ENCODE results near the gene CS.

DNA sequence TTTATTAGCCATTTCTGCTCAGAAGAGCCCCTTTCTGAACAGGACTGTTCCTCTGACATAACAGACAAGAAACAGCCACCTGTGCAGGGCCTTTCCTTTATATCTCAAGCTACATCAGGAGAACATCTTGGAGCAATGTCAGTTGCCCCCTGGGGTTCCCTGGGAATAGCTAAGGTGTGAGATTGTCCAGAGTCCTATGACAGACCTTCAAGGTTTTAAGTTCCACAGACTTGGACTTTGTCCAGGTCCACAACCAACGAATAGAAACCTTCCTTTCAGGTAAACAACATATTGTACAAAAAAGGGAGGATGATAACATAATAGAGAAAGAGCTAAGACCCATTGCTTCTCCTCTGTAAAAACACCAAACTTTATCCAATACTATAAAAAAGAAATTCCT lies 41.5 kb upstream of the CS start:
- no peak for TF ChIP-seq ZNF274 (IDR thresholded peaks at IDR 0.05; ENCODE audit: low read depth, low read length)
- TF ChIP-seq SUZ12 (IDR thresholded peaks at IDR 0.05; ENCODE audit: extremely low read depth, insufficient read depth, insufficient read length), result no peak
- no peak for TF ChIP-seq YY1 (IDR thresholded peaks at IDR 0.05; ENCODE audit: insufficient read depth, insufficient read length)

All from NT2/D1 (cell line).